ENCODE results near the gene RRP7A. TPM values are rescaled to one million over a fixed set of nuclear protein-coding genes. Genes with fewer than 3 reads are reported as not detected.
A peak's percentile ranks its signal among the peaks of the same experiment; 100 is the strongest.
"Not testable (repeated sequence)": the region's sequence is repeated elsewhere in the genome, so short reads cannot be mapped to it uniquely, and the experiment has no call there.

RRP7A gene
- total RNA-seq, 1 donor = 29.0 TPM

DNA sequence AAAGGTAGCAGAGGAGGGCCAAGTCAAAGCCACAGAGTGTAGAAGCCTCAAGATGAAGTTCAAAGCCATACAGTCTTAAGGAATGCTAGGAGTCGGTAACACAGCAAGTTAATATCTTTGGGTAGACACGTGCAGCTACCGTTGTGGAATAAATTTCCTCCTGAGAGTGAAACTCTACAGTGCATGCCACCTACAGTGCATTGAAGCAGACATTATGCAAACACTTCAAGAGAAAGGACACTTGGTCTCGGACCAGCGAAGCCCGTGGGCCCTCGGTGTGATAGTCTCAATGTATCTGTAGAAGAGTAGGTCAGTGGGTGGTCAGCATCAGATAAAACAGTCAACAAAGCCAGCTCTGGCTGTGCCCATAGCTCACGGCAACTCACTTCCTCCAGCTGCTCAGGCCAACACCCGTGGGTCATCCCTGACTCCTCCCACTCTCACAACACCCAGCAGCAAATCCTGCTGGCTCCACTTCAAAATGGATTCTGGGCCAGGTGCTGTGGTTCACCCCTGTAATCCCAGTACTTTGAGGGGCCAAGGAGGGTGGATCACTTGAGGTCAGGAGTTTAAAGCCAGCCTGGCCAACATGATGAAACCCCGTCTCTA lies 24.0 kb downstream of the RRP7A start:
- H3K79me2 ChIP-seq (ENCODE audit: insufficient read depth, low read length); H4K20me1 ChIP-seq (ENCODE audit: insufficient read depth, low read length); H3K9me3 ChIP-seq (ENCODE audit: low read depth, low read length); H3K36me3 ChIP-seq (ENCODE audit: insufficient read depth, low read length); H3K27ac ChIP-seq (ENCODE audit: low read depth, low read length); H3K4me1 ChIP-seq (ENCODE audit: insufficient read depth, low read length); H2AFZ ChIP-seq (ENCODE audit: low read length); H3K27me3 ChIP-seq (ENCODE audit: insufficient read depth, low read length); H3K4me3 ChIP-seq (ENCODE audit: insufficient read depth, low read length); DNase-seq (ENCODE audit: insufficient read length, low spot score, missing footprints); H3K4me2 ChIP-seq (ENCODE audit: insufficient read depth, low read length): not testable (repeated sequence)

DNA sequence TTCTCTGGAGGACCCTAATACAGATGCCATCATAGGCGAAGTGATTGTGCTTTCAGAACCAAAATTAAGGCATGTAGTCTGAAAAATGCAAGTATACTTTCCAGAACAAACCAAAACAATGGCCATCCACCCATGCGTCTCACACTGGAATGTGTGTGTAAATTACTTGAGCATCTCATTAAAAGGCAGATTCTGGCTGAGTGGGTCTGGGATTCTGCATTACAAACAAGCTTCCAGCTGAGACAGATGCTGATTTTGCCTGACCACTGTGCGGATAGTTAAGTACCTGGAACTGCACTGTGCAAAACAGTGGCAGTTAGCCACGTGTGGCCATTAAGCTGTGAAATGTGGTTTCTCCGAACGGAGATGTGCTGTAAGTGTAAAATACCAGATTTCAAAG lies 26.2 kb downstream of the RRP7A start:
- Histone ChIP-seq H3K4me2 (ENCODE audit: insufficient read depth, low read length) (no peak overlapping the region), H3K27ac (ENCODE audit: low read depth, low read length) (no peak overlapping the region), H4K20me1 (ENCODE audit: insufficient read depth, low read length) (no peaks in the 10 kb centered on the region), H3K4me1 (ENCODE audit: insufficient read depth, low read length) (no peaks in the 10 kb centered on the region), H3K36me3 (ENCODE audit: insufficient read depth, low read length) (no peaks in the 10 kb centered on the region), H3K9me3 (ENCODE audit: low read depth, low read length) (no peaks in the 10 kb centered on the region), H2AFZ (ENCODE audit: low read length) (no peak overlapping the region), H3K4me3 (ENCODE audit: insufficient read depth, low read length) (no peak overlapping the region), H3K79me2 (ENCODE audit: insufficient read depth, low read length) (no peaks in the 10 kb centered on the region), H3K27me3 (ENCODE audit: insufficient read depth, low read length) (peaks cover 6% of the 10 kb centered on the region)
- DNase-seq (ENCODE audit: insufficient read length, low spot score, missing footprints) = peak; percentile 35
- TF ChIP-seq, protein P1, sequence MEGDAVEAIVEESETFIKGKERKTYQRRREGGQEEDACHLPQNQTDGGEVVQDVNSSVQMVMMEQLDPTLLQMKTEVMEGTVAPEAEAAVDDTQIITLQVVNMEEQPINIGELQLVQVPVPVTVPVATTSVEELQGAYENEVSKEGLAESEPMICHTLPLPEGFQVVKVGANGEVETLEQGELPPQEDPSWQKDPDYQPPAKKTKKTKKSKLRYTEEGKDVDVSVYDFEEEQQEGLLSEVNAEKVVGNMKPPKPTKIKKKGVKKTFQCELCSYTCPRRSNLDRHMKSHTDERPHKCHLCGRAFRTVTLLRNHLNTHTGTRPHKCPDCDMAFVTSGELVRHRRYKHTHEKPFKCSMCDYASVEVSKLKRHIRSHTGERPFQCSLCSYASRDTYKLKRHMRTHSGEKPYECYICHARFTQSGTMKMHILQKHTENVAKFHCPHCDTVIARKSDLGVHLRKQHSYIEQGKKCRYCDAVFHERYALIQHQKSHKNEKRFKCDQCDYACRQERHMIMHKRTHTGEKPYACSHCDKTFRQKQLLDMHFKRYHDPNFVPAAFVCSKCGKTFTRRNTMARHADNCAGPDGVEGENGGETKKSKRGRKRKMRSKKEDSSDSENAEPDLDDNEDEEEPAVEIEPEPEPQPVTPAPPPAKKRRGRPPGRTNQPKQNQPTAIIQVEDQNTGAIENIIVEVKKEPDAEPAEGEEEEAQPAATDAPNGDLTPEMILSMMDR (IDR thresholded peaks at IDR 0.05; ENCODE audit: extremely low read depth, low read depth, low read length) = no peak

DNA sequence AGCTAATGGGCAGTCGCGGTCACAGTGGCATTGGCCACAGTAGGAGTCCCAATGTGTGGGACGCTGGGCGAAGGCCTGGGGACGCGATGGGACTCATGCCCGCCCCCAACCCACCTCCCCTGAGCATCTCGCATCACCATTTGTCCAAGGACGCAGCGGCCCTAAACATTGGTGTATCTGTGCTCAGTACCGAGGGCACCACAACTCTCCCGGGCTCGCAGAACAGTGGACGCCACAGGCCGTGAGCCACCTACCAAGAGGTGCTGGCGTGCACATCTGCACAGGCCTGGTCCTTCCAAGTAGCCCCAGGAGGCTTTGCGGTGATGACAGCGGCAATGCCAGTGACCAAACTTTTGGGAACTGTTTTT lies 27.3 kb downstream of the RRP7A start:
- no peaks in the 10 kb centered on the region for H3K36me3 ChIP-seq (ENCODE audit: insufficient read depth, low read length)
- H3K9me3 ChIP-seq (ENCODE audit: low read depth, low read length) = no peaks in the 10 kb centered on the region
- TF ChIP-seq, protein P1 (IDR thresholded peaks at IDR 0.05; ENCODE audit: extremely low read depth, low read depth, low read length) = no peak
- H3K27ac ChIP-seq (ENCODE audit: low read depth, low read length) = no peak overlapping the region
- no peaks in the 10 kb centered on the region for H4K20me1 ChIP-seq (ENCODE audit: insufficient read depth, low read length)
- no peak overlapping the region for H3K4me2 ChIP-seq (ENCODE audit: insufficient read depth, low read length)
- H3K4me3 ChIP-seq (ENCODE audit: insufficient read depth, low read length) = no peak overlapping the region
- no peaks in the 10 kb centered on the region for H3K79me2 ChIP-seq (ENCODE audit: insufficient read depth, low read length)
- no peak overlapping the region for H2AFZ ChIP-seq (ENCODE audit: low read length)
- no peaks in the 10 kb centered on the region for H3K4me1 ChIP-seq (ENCODE audit: insufficient read depth, low read length)
- H3K27me3 ChIP-seq (ENCODE audit: insufficient read depth, low read length) = peaks cover 6% of the 10 kb centered on the region
- DNase-seq (ENCODE audit: insufficient read length, low spot score, missing footprints) = no peak

DNA sequence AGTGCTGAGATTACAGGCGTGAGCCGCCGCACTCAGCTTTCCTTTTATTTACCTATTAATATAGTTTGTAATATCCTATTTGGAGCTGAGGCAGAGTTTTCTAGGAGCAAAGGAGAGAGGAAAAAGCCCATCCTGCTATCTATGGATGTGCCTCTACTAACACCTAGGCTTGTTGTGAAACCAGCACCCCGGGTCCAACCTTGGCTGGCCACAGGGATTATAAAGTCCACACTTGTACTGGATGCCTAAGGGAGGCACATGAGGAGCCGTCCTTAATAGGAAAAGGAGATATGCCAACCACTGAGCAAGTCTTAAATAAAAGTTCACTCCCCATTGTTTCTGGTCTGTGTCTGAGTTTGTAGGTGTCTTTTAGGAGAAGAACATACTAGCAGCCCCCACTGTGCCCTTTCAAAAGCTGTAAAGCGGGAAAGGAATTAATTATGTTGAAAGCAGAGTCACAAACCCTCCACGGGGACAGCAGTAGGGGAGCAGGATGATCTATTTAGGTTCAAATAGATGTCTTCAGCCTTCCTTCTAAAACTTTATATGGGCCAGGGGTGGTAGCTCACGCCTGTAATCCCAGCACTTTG lies 29.3 kb downstream of the RRP7A start:
- Histone ChIP-seq H3K9me3 (ENCODE audit: low read depth, low read length) (no peaks in the 10 kb centered on the region), H3K27ac (ENCODE audit: low read depth, low read length) (no peak overlapping the region), H3K4me2 (ENCODE audit: insufficient read depth, low read length) (no peak overlapping the region), H3K4me3 (ENCODE audit: insufficient read depth, low read length) (no peak overlapping the region), H3K27me3 (ENCODE audit: insufficient read depth, low read length) (peaks cover 6% of the 10 kb centered on the region), H4K20me1 (ENCODE audit: insufficient read depth, low read length) (no peaks in the 10 kb centered on the region), H3K79me2 (ENCODE audit: insufficient read depth, low read length) (no peaks in the 10 kb centered on the region), H3K36me3 (ENCODE audit: insufficient read depth, low read length) (no peaks in the 10 kb centered on the region), H2AFZ (ENCODE audit: low read length) (no peak overlapping the region), H3K4me1 (ENCODE audit: insufficient read depth, low read length) (no peaks in the 10 kb centered on the region)
- DNase-seq (ENCODE audit: insufficient read length, low spot score, missing footprints) = no peak
- TF ChIP-seq, protein P1 (IDR thresholded peaks at IDR 0.05; ENCODE audit: extremely low read depth, low read depth, low read length) = no peak

Measured in osteoblast (primary cell).